Mononuclear cell (primary cell): Measurements from ENCODE around the gene TDRD7. TPM values are rescaled to one million over a fixed set of nuclear protein-coding genes. Genes with fewer than 3 reads are reported as not detected.

Source experiments
- H3K27me3 ChIP-seq: 2 replicates; pipeline ENCODE4 v1.6.0; 2011; ENCODE audit warnings: low read length, control low read depth; ENCODE audit not compliant: insufficient read depth
- H3K4me1 ChIP-seq: 2 replicates; pipeline ENCODE4 v1.5.1; 2011; ENCODE audit warnings: mild to moderate bottlenecking, low read length, control low read depth; ENCODE audit not compliant: insufficient read depth
- H3K4me3 ChIP-seq: 2 replicates; pipeline ENCODE4 v1.5.1; 2011; ENCODE audit warnings: mild to moderate bottlenecking, low read length, moderate library complexity
- H3K9me3 ChIP-seq: 2 replicates; pipeline ENCODE4 v1.5.1; 2011; ENCODE audit warnings: low read depth, mild to moderate bottlenecking, control low read depth, low read length
- total RNA-seq: library from RNA; depleted of rRNA; stranded (reverse); fragments of >200 nt; gene quantifications from one replicate; pipeline ENCODE4 v1.2.3, GENCODE V29; 2012

Gene TDRD7
- total RNA-seq, 1 donor: 7.2 TPM

DNA sequence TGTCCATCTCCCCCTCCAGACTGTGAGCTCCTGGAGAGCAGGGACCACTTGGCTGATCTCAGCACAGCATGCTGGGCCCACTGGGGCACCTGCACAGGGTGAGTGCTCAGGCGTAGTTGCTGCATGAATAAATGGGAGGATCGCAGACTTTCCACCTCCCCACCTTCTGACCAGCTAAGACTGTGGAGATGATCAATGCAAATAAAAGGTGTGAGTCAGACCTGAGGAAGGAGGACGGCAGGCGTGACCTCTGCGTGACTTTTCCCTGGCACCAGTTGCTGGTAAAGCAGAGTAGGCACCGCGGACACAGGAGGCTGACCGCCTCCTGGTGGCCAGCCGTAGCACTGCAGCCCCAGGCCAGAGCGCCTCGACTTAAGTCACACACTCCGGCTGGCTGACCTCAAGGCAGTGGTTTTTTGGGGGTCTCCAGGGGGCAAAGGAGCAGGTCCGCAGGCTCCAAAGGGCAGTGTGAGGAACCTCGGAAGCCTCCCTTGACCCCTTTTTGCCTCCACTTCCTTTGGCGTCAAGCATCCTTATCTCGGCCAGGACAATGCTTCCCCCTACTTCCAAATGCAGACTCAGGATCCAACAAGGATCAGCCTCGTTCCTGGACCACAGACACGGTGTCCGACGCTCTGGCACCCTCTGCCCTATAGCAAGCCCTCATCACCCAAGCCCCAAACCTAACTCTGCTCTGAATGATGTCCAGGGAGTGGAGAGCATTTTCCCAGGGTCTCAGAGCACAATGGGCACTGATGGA is 12.7 kb upstream of the TDRD7 start:
- Histone ChIP-seq H3K9me3 (peaks cover 7% of the 10 kb centered on the region), H3K27me3 (peaks cover 3% of the 10 kb centered on the region), H3K4me3 (no peak overlapping the region), H3K4me1 (no peaks in the 10 kb centered on the region)

DNA sequence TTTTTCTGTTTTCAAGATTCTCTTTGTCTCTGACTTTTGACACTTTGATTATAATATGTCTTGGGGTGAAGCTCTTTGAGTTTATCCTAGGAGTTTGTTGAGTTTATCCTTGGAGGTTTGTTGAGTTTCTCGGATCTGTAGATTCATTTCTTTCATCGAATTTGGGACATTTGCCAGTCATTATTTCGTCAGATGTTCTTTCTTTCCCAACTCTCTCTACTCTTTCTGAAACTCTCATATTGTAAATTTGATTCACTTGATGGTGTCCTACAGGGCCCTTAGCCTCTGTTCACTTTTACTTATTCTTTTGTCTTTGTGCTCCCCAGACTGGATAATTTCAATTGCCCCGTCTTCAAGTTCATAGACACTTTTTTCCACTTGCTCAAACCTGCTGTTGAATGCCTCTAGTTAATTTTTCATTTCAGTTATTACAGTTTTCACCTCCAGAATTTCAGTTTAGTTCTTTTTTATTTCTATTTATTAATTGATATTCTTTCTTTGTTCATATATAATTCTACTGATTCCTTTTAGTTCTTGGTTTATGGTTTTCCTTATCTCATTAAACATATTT is 8.1 kb upstream of the TDRD7 start:
- peaks cover 14% of the 10 kb centered on the region for H3K27me3 ChIP-seq

DNA sequence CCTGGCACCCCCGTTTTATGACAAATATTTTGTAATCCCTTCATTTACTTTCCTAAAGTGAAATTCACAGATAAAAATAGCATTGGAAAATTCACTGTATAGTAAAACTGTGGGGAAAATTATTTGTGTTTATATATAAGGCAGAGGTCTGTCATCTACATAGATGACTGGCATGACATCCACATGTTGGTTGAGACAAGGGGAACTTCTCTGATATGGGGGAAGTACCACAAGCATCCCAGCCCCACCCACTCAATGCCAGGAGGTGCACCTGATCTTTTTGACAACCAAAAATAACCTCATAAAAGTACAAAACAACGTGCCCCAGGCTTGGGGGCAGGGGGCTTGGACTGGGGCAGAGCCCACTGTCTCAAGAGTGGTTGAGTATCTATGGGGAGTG is 6.3 kb upstream of the TDRD7 start:
- Histone ChIP-seq H3K4me1 (no peaks in the 10 kb centered on the region), H3K27me3 (peaks cover 14% of the 10 kb centered on the region), H3K9me3 (peaks cover 7% of the 10 kb centered on the region), H3K4me3 (no peak overlapping the region)

More for the DNA sequence above, 8.1 kb upstream of the TDRD7 start:
- Histone ChIP-seq H3K4me3 (no peak overlapping the region), H3K4me1 (no peaks in the 10 kb centered on the region), H3K9me3 (peaks cover 7% of the 10 kb centered on the region)

DNA sequence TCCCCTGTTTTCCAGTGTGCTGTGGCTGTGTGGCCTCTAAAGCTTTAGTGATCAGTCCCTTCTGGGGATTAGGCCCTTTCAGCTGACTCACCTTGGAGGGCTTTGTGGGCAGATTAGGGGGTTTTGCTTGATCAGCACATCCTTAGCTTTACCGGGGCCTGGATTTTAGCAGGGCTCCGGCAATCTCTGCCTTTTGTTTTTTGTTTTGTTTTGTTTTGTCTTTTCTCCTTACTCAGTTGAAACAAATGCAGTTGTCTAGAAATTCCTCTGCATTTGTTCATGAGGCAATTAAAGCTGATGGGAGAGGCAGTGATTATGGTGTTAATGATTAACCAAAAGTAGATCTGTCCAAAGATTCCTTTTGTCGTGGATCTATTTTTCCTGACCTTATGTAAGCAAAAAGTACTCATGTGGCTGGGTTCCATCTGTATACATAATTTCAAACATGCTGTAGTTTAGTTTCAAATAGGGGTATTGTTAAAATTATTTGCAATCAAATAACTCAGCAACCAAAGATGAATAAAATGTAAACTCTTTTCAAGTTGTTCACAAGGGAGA is 5.2 kb upstream of the TDRD7 start:
- peaks cover 4% of the 10 kb centered on the region for H3K4me1 ChIP-seq
- H3K4me3 ChIP-seq: no peak overlapping the region
- H3K9me3 ChIP-seq: peaks cover 7% of the 10 kb centered on the region
- H3K27me3 ChIP-seq: peaks cover 14% of the 10 kb centered on the region

DNA sequence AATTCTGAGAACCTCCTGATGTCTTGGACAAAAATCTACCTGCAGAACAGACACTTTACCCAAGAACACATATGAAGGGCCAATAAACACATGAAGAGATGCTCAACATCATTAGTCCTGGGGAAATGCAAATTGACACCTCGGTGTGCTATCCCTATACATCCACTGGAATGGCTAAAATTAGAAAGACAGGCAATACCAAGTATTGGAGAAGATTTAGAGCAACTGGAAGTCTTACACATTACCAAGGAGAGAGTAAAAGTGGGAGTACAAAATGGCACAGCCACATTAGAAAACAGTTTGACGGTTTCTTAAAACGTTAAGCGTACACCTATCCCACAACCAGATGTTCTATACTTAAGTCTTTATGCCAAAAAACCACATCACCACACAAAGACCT is 3.3 kb upstream of the TDRD7 start:
- H3K4me3 ChIP-seq: no peak overlapping the region
- peaks cover 13% of the 10 kb centered on the region for H3K27me3 ChIP-seq
- peaks cover 5% of the 10 kb centered on the region for H3K9me3 ChIP-seq
- H3K4me1 ChIP-seq: peaks cover 16% of the 10 kb centered on the region

DNA sequence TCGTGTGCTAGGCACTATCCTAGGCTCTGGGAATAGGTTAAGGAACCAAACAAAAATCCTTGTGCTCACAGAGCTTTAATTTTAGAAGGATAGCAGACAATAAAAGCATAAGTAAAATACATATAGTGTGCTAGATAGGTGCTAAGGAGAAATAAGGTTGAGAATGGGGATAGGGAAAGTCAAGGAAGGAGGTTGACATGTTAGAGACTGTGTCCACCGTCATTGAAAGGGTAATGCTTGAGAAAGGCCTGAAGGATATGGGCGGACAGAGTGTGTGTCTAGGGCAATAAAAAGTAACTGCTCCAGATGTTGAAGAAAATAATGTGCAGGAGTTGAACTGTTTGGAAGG is 482 bp upstream of the TDRD7 start:
- peak overlapping the region; percentile 74 for H3K4me3 ChIP-seq
- H3K27me3 ChIP-seq: no peaks in the 10 kb centered on the region

DNA sequence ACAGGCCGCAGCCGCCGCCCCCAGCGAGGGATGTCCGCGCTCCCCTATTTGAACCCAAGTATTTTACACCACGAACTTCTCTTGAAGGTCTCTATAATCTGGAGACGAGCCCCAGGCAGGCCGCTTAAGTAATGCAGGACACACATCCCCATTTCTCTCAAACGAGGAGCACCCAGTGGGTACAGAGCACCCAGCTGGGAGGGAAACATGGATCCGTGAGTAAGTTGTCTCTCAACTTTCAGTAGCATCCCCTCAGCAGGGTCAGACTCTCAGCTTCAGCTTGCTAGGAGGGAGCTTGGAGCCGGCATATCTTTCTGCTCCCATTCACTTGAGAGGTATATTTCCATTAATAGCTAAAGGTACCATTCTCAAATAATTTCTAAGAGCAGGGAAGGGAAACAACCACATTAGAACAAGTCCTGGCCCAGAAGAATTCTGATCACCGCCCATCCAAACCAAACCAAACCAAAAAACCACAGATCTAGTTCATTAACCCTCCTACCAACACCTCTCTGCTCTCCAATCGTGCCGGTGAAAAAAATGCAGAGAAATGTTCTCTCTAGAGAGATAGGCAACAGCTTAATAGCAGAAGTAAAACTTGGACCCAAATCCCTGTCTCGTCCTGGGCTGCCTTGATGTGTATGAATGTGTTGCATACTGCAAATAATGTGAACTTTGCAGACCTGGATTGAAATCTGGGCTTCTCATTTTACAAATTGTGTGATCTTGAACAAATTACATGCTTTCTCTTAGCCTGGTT is 910 bp downstream of the TDRD7 start:
- Histone ChIP-seq H3K4me1 (peaks cover 31% of the 10 kb centered on the region), H3K9me3 (no peaks in the 10 kb centered on the region), H3K4me3 (peak overlapping the region; percentile 74), H3K27me3 (no peaks in the 10 kb centered on the region)

More for the DNA sequence above, 482 bp upstream of the TDRD7 start:
- no peaks in the 10 kb centered on the region for H3K9me3 ChIP-seq
- H3K4me1 ChIP-seq: peaks cover 20% of the 10 kb centered on the region

DNA sequence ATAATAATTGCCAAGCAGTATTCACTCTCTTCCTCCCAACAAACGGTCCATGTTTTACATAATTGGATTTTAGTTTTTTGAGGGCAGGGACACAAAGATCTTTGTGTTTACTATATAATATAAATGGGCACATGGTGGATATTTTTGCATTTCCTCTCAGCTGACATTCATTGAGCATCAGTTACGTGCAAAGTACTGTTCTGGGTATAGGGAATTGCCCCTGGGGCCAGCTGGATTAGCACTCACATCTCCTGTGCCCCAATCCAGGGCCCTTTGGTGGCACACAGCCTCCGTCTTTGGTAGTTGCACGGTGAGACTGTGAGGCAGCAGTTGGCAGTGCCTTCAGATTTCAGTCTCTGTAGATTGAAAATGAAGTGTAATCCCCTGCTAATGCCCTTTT is 1.6 kb downstream of the TDRD7 start:
- Histone ChIP-seq H3K4me3 (no peak overlapping the region), H3K27me3 (no peaks in the 10 kb centered on the region), H3K9me3 (no peaks in the 10 kb centered on the region), H3K4me1 (peaks cover 37% of the 10 kb centered on the region)

DNA sequence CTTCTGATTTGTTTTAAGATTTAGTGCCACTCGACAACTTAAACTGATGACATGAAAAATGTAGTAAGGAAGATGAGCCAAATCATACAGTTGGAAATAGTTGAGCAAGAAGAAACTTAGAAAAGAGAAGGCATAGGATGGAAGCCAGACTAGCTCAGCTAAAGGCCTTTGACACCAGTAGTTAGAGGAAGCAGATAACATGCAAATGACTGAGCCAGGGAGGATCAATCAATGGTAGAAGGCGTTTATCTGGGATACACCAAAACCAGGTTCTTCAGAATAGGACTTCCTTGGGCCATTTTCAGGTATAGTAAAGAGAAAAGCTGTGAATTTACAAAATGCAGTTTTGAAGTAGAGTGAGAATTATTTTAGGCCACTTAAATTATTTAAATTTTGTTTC is 3.2 kb downstream of the TDRD7 start:
- Histone ChIP-seq H3K4me1 (peaks cover 45% of the 10 kb centered on the region), H3K4me3 (no peak overlapping the region), H3K27me3 (no peaks in the 10 kb centered on the region), H3K9me3 (no peaks in the 10 kb centered on the region)

DNA sequence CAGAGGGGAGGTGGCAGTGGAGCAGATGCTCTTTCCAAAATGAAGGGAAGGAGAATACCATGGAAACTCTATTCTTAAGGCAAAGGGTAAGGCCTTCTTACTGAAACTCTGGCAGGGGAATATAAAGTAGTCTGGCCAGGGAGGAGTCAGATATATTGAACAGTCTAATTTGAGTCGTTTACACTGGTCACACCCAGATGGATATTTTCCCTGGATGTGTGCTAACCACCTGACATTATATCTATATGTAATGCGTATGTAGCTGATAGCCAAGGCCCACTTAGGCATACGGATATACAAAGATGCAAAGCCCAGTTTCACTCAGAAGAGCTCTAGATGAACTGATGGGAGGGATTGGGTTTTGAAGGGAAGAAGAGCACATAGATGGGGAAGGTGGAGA is 7.0 kb downstream of the TDRD7 start:
- H3K27me3 ChIP-seq: no peaks in the 10 kb centered on the region
- peaks cover 25% of the 10 kb centered on the region for H3K4me1 ChIP-seq

DNA sequence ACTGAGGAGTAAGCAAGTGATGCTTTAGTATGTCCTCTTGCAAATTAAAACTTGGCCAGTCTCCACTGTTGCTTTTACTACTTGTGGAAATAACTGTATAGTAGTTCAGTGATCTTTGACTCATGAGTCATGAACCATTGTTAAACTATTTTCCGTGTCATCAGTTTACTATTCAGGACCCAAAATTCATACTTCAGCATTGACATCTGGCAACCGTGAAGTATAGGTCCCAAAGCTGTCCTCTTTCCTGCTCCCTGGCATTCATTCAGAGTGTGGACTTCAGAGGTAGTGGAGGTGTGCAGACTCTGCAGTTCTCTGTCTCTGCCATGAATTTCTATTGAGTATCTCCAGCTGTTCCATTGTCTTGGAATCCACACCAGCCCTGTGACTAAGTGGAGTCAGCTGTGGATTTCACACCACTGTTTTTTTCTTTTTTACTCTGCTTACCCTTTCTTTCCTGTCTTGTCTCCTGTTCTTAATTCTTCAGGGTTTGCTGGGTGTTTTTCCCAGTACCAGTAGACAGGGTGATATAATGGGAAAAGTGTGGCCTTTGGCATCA is 7.5 kb downstream of the TDRD7 start:
- Histone ChIP-seq H3K4me1 (peaks cover 25% of the 10 kb centered on the region), H3K4me3 (no peak overlapping the region), H3K9me3 (no peaks in the 10 kb centered on the region), H3K27me3 (no peaks in the 10 kb centered on the region)

More for the DNA sequence above, 7.0 kb downstream of the TDRD7 start:
- H3K4me3 ChIP-seq: no peak overlapping the region
- no peaks in the 10 kb centered on the region for H3K9me3 ChIP-seq

DNA sequence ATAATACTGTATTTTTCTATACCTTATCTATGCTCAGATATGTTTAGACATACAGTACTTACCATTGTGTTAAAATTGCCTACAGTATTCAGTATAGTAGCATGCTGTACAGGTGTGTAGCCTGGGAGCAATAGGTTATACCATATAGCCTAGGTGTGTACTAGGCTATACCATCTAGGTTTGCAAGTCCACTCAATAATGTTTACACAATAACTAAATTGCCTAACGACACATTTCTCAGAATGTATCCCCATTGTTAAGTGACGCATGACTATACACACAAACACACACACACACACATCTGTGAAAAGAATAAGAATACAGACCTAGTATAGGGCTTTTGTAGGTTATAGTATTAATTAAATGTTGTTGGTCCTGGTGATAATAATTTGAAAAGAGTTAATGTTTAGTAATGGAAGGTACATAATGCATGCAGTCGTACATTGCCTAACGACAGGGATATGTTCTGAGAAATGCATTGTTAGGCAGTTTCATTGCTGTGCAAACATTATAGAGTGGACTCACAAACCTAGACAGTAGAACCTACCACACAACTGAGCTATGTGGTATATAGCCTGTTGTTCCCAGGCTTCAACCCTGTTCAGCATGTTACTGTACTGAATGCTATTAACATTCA is 13.6 kb downstream of the TDRD7 start:
- Histone ChIP-seq H3K27me3 (no peaks in the 10 kb centered on the region), H3K9me3 (no peaks in the 10 kb centered on the region), H3K4me3 (no peak overlapping the region), H3K4me1 (no peaks in the 10 kb centered on the region)

DNA sequence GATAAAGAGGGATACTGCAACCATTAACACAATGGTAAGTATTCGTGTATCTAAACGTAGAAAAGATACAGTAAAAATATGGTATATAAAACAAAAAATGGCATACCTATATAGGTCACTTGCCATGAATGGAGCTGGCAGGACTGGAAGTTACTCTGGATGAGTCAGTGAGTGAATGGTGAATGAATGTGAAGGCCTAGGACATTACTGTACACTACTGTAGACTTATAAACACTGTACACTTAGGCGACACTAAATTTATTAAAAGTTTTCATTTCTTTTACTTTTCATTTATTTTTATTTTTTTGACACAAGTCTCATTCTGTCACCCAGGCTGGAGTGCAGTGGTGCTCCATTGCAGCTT is 14.1 kb downstream of the TDRD7 start:
- Histone ChIP-seq H3K27me3 (no peaks in the 10 kb centered on the region), H3K4me1 (no peaks in the 10 kb centered on the region), H3K4me3 (no peak overlapping the region), H3K9me3 (no peaks in the 10 kb centered on the region)

DNA sequence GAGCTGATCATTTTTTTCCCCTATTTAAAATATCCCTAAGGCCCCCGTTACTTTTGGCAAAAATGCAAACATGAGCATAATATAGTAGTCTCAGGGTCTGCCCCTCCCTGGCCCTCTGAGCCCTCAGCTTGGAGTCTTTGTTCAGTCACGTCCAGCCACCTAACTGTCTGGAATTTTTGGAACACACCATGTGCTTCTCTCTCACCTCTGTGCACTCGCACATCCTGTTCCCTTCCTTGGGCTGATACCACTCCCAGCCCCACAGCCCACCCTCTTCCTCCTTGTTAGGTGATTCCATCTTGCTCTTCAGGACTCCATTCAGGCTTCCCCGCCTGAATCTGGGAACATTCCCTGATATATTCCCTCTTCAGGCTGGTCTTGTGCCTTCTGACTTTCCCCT is 16.0 kb downstream of the TDRD7 start:
- H3K9me3 ChIP-seq: no peaks in the 10 kb centered on the region
- no peaks in the 10 kb centered on the region for H3K4me1 ChIP-seq
- H3K4me3 ChIP-seq: no peak overlapping the region
- no peaks in the 10 kb centered on the region for H3K27me3 ChIP-seq
